ENCODE results near the gene CDH20. TPM values are rescaled to one million over a fixed set of nuclear protein-coding genes. Genes with fewer than 3 reads are reported as not detected.

CDH20 gene
- total and polyA plus RNA-seq, 2 donors from 2014 or later: 0.16 to 0.30 TPM

DNA sequence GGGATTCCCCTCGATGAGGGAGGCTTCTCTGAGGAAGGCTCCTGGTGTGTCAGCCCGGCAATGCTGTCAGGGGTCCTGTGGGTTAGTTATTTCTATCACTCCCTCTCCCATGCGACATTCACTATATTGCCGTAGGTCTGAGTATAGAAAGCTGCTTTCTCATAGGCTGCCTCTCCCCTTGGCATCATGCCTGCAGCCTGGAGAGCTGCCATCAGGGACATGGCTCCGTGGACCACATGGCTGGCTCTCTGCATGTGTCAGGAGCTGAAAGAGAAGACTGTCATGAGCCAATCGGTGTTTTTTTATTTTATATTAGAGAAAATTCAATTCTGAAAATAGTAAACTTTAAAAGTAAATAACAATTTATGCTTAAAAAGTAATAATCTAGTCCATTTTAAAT lies 198.0 kb downstream of the CDH20 start:
- intact Hi-C loops (cut with DNase I): no loop called here
- no peak for DNase-seq
- H3K27me3 ChIP-seq (ENCODE audit: control insufficient read depth, insufficient read depth, low read length): no peaks in the 10 kb centered on the region

DNA sequence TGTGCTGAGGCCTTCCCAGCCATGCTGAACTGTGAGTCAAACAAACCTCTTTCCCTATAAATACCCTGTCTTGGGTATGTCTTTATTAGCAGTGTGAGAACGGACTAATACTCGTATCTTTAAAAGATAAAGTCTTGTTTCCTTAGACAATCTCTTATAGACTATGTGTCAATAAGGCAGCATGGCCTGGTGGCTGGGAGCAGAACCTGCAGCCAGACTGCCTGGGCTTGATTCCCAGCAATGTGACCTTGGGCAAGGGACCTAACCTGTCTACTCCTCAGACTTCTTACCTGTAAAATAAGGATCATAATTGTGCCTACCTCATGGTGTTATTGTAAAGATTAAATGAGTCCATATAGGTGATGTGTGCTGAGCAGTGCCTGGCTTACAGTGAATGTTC lies 198.7 kb downstream of the CDH20 start:
- Histone ChIP-seq H3K27me3 (ENCODE audit: control insufficient read depth, insufficient read depth, low read length) (no peaks in the 10 kb centered on the region), H3K4me1 (ENCODE audit: control insufficient read depth in 2 of 3, insufficient read depth in 2 of 3, low read depth in 1 of 3, low read length in 3 of 3) (no peaks in the 10 kb centered on the region), H3K9ac (ENCODE audit: low read length in 3 of 3) (no peak overlapping the region), H3K36me3 (ENCODE audit: control insufficient read depth in 2 of 3, insufficient read depth in 3 of 3, low read length in 3 of 3) (no peaks in the 10 kb centered on the region), H3K4me3 (ENCODE audit: low read length in 3 of 3) (no peak overlapping the region), H3K9me3 (ENCODE audit: control insufficient read depth in 2 of 3, insufficient read depth in 1 of 3, low read length in 3 of 3) (no peaks in the 10 kb centered on the region), H3K27ac (ENCODE audit: low read depth in 2 of 2, low read length in 2 of 2) (no peak overlapping the region)
- intact Hi-C loops (cut with DNase I): no loop called here
- no peak for FAIRE-seq
- TF ChIP-seq, protein P1, sequence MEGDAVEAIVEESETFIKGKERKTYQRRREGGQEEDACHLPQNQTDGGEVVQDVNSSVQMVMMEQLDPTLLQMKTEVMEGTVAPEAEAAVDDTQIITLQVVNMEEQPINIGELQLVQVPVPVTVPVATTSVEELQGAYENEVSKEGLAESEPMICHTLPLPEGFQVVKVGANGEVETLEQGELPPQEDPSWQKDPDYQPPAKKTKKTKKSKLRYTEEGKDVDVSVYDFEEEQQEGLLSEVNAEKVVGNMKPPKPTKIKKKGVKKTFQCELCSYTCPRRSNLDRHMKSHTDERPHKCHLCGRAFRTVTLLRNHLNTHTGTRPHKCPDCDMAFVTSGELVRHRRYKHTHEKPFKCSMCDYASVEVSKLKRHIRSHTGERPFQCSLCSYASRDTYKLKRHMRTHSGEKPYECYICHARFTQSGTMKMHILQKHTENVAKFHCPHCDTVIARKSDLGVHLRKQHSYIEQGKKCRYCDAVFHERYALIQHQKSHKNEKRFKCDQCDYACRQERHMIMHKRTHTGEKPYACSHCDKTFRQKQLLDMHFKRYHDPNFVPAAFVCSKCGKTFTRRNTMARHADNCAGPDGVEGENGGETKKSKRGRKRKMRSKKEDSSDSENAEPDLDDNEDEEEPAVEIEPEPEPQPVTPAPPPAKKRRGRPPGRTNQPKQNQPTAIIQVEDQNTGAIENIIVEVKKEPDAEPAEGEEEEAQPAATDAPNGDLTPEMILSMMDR (IDR thresholded peaks at IDR 0.05; ENCODE audit: borderline replicate concordance, extremely low read depth, insufficient read depth): no peak
- no peak for DNase-seq

More for the DNA sequence above, 198.0 kb downstream of the CDH20 start:
- Histone ChIP-seq H3K9ac (ENCODE audit: low read length in 3 of 3) (no peak overlapping the region), H3K4me1 (ENCODE audit: control insufficient read depth in 2 of 3, insufficient read depth in 2 of 3, low read depth in 1 of 3, low read length in 3 of 3) (no peaks in the 10 kb centered on the region), H3K9me3 (ENCODE audit: control insufficient read depth in 2 of 3, insufficient read depth in 1 of 3, low read length in 3 of 3) (no peaks in the 10 kb centered on the region), H3K27ac (ENCODE audit: low read depth in 2 of 2, low read length in 2 of 2) (no peak overlapping the region), H3K36me3 (ENCODE audit: control insufficient read depth in 2 of 3, insufficient read depth in 3 of 3, low read length in 3 of 3) (no peaks in the 10 kb centered on the region), H3K4me3 (ENCODE audit: low read length in 3 of 3) (no peak overlapping the region)
- TF ChIP-seq, protein P1 (IDR thresholded peaks at IDR 0.05; ENCODE audit: borderline replicate concordance, extremely low read depth, insufficient read depth): no peak
- no peak for FAIRE-seq

DNA sequence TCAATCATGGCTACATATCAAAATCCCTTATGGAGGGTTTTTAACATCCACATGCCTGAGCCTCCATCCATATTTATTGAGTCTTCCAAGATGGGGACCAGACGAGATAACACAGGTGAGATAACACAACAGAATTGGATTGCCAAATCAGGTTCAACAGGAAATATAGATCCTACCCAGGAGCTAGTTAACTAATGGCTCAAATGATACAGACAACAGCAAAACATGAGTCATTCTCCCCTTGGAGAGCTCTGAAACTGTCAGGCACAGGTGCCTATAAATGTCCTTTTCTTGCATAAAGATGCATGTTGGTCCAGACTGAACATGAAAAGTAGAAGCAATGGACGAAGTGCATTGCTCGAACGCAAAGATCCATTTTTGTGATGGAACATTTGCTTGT lies 202.2 kb downstream of the CDH20 start:
- H3K4me1 ChIP-seq (ENCODE audit: control insufficient read depth in 2 of 3, insufficient read depth in 2 of 3, low read depth in 1 of 3, low read length in 3 of 3): no peaks in the 10 kb centered on the region
- H3K27ac ChIP-seq (ENCODE audit: low read depth in 2 of 2, low read length in 2 of 2): no peak overlapping the region
- no peaks in the 10 kb centered on the region for H3K9me3 ChIP-seq (ENCODE audit: control insufficient read depth in 2 of 3, insufficient read depth in 1 of 3, low read length in 3 of 3)
- H3K27me3 ChIP-seq (ENCODE audit: control insufficient read depth, insufficient read depth, low read length): no peaks in the 10 kb centered on the region
- intact Hi-C loops (cut with DNase I): no loop called here
- no peaks in the 10 kb centered on the region for H3K36me3 ChIP-seq (ENCODE audit: control insufficient read depth in 2 of 3, insufficient read depth in 3 of 3, low read length in 3 of 3)
- DNase-seq (no peak), FAIRE-seq (no peak)
- H3K9ac ChIP-seq (ENCODE audit: low read length in 3 of 3): no peak overlapping the region
- H3K4me3 ChIP-seq (ENCODE audit: low read length in 3 of 3): no peak overlapping the region
- TF ChIP-seq, protein P1 (IDR thresholded peaks at IDR 0.05; ENCODE audit: borderline replicate concordance, extremely low read depth, insufficient read depth): no peak

DNA sequence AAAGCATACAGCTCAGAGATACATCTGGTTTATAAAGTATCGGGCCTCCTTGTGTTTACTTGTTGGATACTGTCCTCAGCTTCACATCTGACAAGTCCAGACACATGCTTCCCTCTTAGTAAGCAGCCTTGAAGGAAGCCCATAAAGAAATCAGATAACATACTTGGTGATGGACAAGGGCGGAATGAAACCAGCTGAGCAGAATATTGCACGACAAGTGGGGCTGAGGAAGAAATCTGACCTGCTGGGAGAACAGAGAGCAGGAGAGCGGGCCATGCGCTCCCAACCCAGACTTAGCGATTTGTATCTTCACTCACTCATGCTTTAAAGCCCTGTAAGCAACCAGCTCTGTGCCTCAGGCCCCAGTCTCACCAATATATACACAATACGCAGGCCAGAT lies 208.4 kb downstream of the CDH20 start:
- Histone ChIP-seq H3K4me3 (ENCODE audit: low read length in 3 of 3) (no peak overlapping the region), H3K9me3 (ENCODE audit: control insufficient read depth in 2 of 3, insufficient read depth in 1 of 3, low read length in 3 of 3) (no peaks in the 10 kb centered on the region), H3K9ac (ENCODE audit: low read length in 3 of 3) (no peak overlapping the region), H3K27me3 (ENCODE audit: control insufficient read depth, insufficient read depth, low read length) (no peaks in the 10 kb centered on the region), H3K4me1 (ENCODE audit: control insufficient read depth in 2 of 3, insufficient read depth in 2 of 3, low read depth in 1 of 3, low read length in 3 of 3) (peaks cover 0 to 6% (median 2%) of the 10 kb centered on the region in 3 donors), H3K36me3 (ENCODE audit: control insufficient read depth in 2 of 3, insufficient read depth in 3 of 3, low read length in 3 of 3) (no peaks in the 10 kb centered on the region), H3K27ac (ENCODE audit: low read depth in 2 of 2, low read length in 2 of 2) (no peak overlapping the region)
- peak in 1 of 5 donors; percentile 7 for DNase-seq
- intact Hi-C loops (cut with DNase I): no loop called here
- no peak for FAIRE-seq
- TF ChIP-seq, protein P1 (IDR thresholded peaks at IDR 0.05; ENCODE audit: borderline replicate concordance, extremely low read depth, insufficient read depth): no peak
